HEK293 (cell line): Measurements from ENCODE around the gene NABP1.

Experiments used
- CTCF ChIP-seq: fragments of 450-650 bp; formaldehyde crosslinking; IDR thresholded peaks from 2 replicates; pipeline ENCODE4 v1.5.1; 2016; ENCODE audit warnings: missing biosample characterization, missing genetic modification characterization
- TCF7L2 ChIP-seq: IDR thresholded peaks from 2 replicates; pipeline ENCODE4 v1.6.1; 2011; ENCODE audit warnings: low read depth, mild to moderate bottlenecking, inconsistent platforms, low read length, moderate library complexity, borderline replicate concordance
- YY1 ChIP-seq: fragments of 450-650 bp; formaldehyde crosslinking; IDR thresholded peaks from 2 replicates; pipeline ENCODE4 v1.5.1; 2018; ENCODE audit warnings: missing biosample characterization, missing genetic modification characterization
- ZFP69B ChIP-seq: fragments of 450-650 bp; formaldehyde crosslinking; IDR thresholded peaks from 2 replicates; pipeline ENCODE4 v1.5.1; 2016; ENCODE audit warnings: missing biosample characterization, missing genetic modification characterization
- ZNF175 ChIP-seq: fragments of 450-650 bp; formaldehyde crosslinking; IDR thresholded peaks from 2 replicates; pipeline ENCODE4 v1.5.1; 2016; ENCODE audit warnings: missing biosample characterization, missing genetic modification characterization
- ZNF184 ChIP-seq: fragments of 450-650 bp; IDR thresholded peaks from 2 replicates; pipeline ENCODE4 v1.5.1; 2018; ENCODE audit warnings: missing biosample characterization, mild to moderate bottlenecking, missing genetic modification characterization
- ZNF239 ChIP-seq: fragments of 450-650 bp; formaldehyde crosslinking; IDR thresholded peaks from 2 replicates; pipeline ENCODE4 v1.5.1; 2016; ENCODE audit warnings: missing biosample characterization, missing genetic modification characterization
- ZNF24 ChIP-seq: fragments of 450-650 bp; formaldehyde crosslinking; IDR thresholded peaks from 2 replicates; pipeline ENCODE4 v1.5.1; 2016; ENCODE audit warnings: missing biosample characterization, missing genetic modification characterization
- ZNF274 ChIP-seq, 2 experiments: fragments of 200-500 bp in 1 of 2; fragments of 450-650 bp in 1 of 2; sonication (Bioruptor generic) in 1 of 2; formaldehyde crosslinking in 1 of 2; IDR thresholded peaks; 2 replicates each; pipeline versions ENCODE4 v1.5.1 to v1.6.1; 2014 to 2016; ENCODE audit warnings: borderline replicate concordance in 1 of 2, inconsistent platforms in 1 of 2, low read length in 1 of 2, missing biosample characterization in 1 of 2, missing genetic modification characterization in 1 of 2
- ZNF677 ChIP-seq: fragments of 450-650 bp; IDR thresholded peaks from 2 replicates; pipeline ENCODE4 v1.5.0; 2018; ENCODE audit warnings: missing biosample characterization, mild to moderate bottlenecking, missing genetic modification characterization, moderate library complexity
- TF ChIP-seq, protein P1 (sequence below): fragments of 450-650 bp; formaldehyde crosslinking; IDR thresholded peaks from 2 replicates; pipeline ENCODE4 v1.5.1; 2016; ENCODE audit warnings: missing biosample characterization, missing genetic modification characterization
- TF ChIP-seq, protein P2 (sequence below): fragments of 450-650 bp; formaldehyde crosslinking; IDR thresholded peaks from 2 replicates; pipeline ENCODE4 v1.5.1; 2016; ENCODE audit warnings: missing biosample characterization, missing genetic modification characterization, borderline replicate concordance

- no peak for TF ChIP-seq YY1 (tag by site-specific recombination)
- no peak for TF ChIP-seq ZFP69B (tag by site-specific recombination)
- TF ChIP-seq TCF7L2 = no peak
- TF ChIP-seq ZNF24 = no peak
- TF ChIP-seq CTCF (tag by site-specific recombination) = no peak
- TF ChIP-seq ZNF175 = no peak
- no peak for TF ChIP-seq ZNF184 (tag by site-specific recombination)
- TF ChIP-seq, protein P1, sequence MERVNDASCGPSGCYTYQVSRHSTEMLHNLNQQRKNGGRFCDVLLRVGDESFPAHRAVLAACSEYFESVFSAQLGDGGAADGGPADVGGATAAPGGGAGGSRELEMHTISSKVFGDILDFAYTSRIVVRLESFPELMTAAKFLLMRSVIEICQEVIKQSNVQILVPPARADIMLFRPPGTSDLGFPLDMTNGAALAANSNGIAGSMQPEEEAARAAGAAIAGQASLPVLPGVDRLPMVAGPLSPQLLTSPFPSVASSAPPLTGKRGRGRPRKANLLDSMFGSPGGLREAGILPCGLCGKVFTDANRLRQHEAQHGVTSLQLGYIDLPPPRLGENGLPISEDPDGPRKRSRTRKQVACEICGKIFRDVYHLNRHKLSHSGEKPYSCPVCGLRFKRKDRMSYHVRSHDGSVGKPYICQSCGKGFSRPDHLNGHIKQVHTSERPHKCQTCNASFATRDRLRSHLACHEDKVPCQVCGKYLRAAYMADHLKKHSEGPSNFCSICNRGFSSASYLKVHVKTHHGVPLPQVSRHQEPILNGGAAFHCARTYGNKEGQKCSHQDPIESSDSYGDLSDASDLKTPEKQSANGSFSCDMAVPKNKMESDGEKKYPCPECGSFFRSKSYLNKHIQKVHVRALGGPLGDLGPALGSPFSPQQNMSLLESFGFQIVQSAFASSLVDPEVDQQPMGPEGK (tag by site-specific recombination) = no peak
- no peak for TF ChIP-seq ZNF677
- TF ChIP-seq, protein P2, sequence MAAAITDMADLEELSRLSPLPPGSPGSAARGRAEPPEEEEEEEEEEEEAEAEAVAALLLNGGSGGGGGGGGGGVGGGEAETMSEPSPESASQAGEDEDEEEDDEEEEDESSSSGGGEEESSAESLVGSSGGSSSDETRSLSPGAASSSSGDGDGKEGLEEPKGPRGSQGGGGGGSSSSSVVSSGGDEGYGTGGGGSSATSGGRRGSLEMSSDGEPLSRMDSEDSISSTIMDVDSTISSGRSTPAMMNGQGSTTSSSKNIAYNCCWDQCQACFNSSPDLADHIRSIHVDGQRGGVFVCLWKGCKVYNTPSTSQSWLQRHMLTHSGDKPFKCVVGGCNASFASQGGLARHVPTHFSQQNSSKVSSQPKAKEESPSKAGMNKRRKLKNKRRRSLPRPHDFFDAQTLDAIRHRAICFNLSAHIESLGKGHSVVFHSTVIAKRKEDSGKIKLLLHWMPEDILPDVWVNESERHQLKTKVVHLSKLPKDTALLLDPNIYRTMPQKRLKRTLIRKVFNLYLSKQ (tag by site-specific recombination) = no peak
- no peak for TF ChIP-seq ZNF274 (IDR thresholded peaks at IDR 0.05; ENCODE audit: low read length)
- no peak for TF ChIP-seq ZNF274 (tag by site-specific recombination; IDR thresholded peaks at IDR 0.05; ENCODE audit: borderline replicate concordance)
- TF ChIP-seq ZNF239 (tag by site-specific recombination) = no peak
Observed at GRCh38 chr2:191686729-191687128, 8.8 kb downstream of the NABP1 start.
